Stomach (tissue), 9 donors: Measurements from ENCODE around the gene VSTM1. TPM values are rescaled to one million over a fixed set of nuclear protein-coding genes. Genes with fewer than 3 reads are reported as not detected.
A peak's percentile ranks its signal among the peaks of the same experiment; 100 is the strongest.

ENCODE experiments used
- DNase-seq, 2 donors: peaks; one replicate each; pipeline versions ENCODE4 v3.0.0 to v3.0.0-alpha.2; 2013 to 2019
- H3K27ac ChIP-seq, 5 donors: fragments of 200-600 bp in 4 of 5; sonication (generic) in 4 of 5; one replicate each; pipeline ENCODE4 v1.5.1; 2013 to 2019; ENCODE audit warnings: mild to moderate bottlenecking in 1 of 5, moderate library complexity in 1 of 5
- H3K27me3 ChIP-seq, 3 donors: fragments of 200-600 bp; sonication (generic); one replicate each; pipeline ENCODE4 v1.5.1; 2017 to 2019; ENCODE audit warnings: mixed run types in 1 of 3
- H3K36me3 ChIP-seq, 4 donors: fragments of 200-600 bp; sonication (generic); 1 replicate in 3 of 4; 2 replicates in 1 of 4; pipeline ENCODE4 v1.5.1; 2016 to 2019
- H3K4me1 ChIP-seq, 4 donors: fragments of 200-600 bp; sonication (generic); one replicate each; pipeline ENCODE4 v1.5.1; 2016 to 2019
- H3K4me3 ChIP-seq, 4 donors: fragments of 200-600 bp; sonication (generic) in 3 of 4; one replicate each; pipeline ENCODE4 v1.5.1; 2016 to 2019; ENCODE audit warnings: mild to moderate bottlenecking in 1 of 4
- H3K9me3 ChIP-seq, 4 donors: fragments of 200-600 bp; sonication (generic); one replicate each; pipeline ENCODE4 v1.5.1; 2016 to 2019
- EP300 ChIP-seq: sonication (generic); formaldehyde crosslinking; IDR thresholded peaks from one replicate; pipeline ENCODE4 v1.6.1; 2017; ENCODE audit warnings: antibody characterized with exemption
- POLR2A ChIP-seq, 4 donors: fragments of 450-650 bp; IDR thresholded peaks; one replicate each; pipeline ENCODE4 v1.6.1; 2016; ENCODE audit warnings: antibody characterized with exemption in 4 of 4, control low read depth in 2 of 4, mild to moderate bottlenecking in 1 of 4, moderate library complexity in 1 of 4
- POLR2AphosphoS5 ChIP-seq, 3 donors: sonication (generic); formaldehyde crosslinking; IDR thresholded peaks; one replicate each; pipeline ENCODE4 v1.6.1; 2016; ENCODE audit warnings: antibody characterized with exemption in 3 of 3
- WGBS, 5 donors: extraction: QIAGEN DNeasy Blood & Tissue Kit in 3 of 5; methylation state at CpG; one replicate each; pipeline versions ENCODE4 v1.1.5 to v1.1.7; 2013 to 2018; 5-methylcytosine and 5-hydroxymethylcytosine counted together
- intact Hi-C: fragments of 100-400 bp; cut with DNase I; formaldehyde crosslinking; loops from one replicate; pipeline ENCODE4 v1.15.1; 2023; ENCODE audit warnings: low total_unique reads
- polyA plus RNA-seq, 3 donors: library from polyadenylated mRNA; stranded (reverse); fragments of 200-250 nt; gene quantifications; one replicate each; pipeline ENCODE4 v1.2.3, GENCODE V29; 2013
- total RNA-seq, 5 donors: library from RNA; depleted of rRNA; stranded (reverse); fragments of >200 nt; gene quantifications; one replicate each; pipeline versions ENCODE4 v1.1.0 to v1.2.3, GENCODE V29; 2014 to 2016
- TF ChIP-seq, protein P1 (sequence below), 7 experiments: fragments of 450-650 bp in 4 of 7; fragments of 200-600 bp in 3 of 7; sonication (generic) in 3 of 7; IDR thresholded peaks; one replicate each; pipeline ENCODE4 v1.5.1; 2016 to 2019; ENCODE audit warnings: antibody characterized with exemption in 7 of 7, control low read depth in 2 of 7, mild to moderate bottlenecking in 1 of 7
- donor health status: healthy with polysubstance abuse.
- donor health status: Bipolar disorder and iron deficiency.
- donor health status: healthy.

Gene VSTM1
- total and polyA plus RNA-seq, 8 donors = not detected

DNA sequence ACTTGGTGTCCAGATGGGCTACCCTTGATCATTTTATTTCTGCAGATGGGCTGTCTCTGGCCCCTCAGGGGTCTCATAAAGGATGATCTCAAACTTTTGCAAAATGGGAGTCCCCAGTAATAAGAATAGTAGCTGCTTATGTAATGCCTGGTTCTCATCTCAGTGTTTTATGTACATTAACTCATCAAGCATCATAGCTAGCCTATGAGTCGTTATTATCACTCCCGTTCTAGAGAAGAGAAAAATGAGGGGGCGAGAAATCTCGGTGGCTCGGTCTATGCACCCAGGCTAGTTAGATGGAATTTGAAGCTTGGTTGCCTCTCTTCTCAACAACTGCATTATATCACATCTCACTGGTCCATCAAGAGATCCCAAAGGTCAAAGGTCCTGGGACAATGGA, 68.9 kb downstream of the VSTM1 start:
- Histone ChIP-seq H3K36me3 (no peaks in the 10 kb centered on the region), H3K9me3 (no peaks in the 10 kb centered on the region), H3K27ac (no peak overlapping the region), H3K4me3 (no peak overlapping the region), H3K4me1 (peaks cover 5 to 20% (median 12%) of the 10 kb centered on the region in 4 donors), H3K27me3 (peaks cover 17 to 89% (median 59%) of the 10 kb centered on the region in 3 donors)
- 76 to 83% (median 81%) methylated on average over 5 of the region's 5 CpGs for WGBS, 5 donors
- no peak for DNase-seq
- no peak for TF ChIP-seq POLR2A (IDR thresholded peaks at IDR 0.05)
- TF ChIP-seq, protein P1, sequence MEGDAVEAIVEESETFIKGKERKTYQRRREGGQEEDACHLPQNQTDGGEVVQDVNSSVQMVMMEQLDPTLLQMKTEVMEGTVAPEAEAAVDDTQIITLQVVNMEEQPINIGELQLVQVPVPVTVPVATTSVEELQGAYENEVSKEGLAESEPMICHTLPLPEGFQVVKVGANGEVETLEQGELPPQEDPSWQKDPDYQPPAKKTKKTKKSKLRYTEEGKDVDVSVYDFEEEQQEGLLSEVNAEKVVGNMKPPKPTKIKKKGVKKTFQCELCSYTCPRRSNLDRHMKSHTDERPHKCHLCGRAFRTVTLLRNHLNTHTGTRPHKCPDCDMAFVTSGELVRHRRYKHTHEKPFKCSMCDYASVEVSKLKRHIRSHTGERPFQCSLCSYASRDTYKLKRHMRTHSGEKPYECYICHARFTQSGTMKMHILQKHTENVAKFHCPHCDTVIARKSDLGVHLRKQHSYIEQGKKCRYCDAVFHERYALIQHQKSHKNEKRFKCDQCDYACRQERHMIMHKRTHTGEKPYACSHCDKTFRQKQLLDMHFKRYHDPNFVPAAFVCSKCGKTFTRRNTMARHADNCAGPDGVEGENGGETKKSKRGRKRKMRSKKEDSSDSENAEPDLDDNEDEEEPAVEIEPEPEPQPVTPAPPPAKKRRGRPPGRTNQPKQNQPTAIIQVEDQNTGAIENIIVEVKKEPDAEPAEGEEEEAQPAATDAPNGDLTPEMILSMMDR (IDR thresholded peaks at IDR 0.05) = no peak
- TF ChIP-seq POLR2AphosphoS5 (IDR thresholded peaks at IDR 0.05) = no peak
- no peak for TF ChIP-seq EP300
- intact Hi-C loops = no loop called here

DNA sequence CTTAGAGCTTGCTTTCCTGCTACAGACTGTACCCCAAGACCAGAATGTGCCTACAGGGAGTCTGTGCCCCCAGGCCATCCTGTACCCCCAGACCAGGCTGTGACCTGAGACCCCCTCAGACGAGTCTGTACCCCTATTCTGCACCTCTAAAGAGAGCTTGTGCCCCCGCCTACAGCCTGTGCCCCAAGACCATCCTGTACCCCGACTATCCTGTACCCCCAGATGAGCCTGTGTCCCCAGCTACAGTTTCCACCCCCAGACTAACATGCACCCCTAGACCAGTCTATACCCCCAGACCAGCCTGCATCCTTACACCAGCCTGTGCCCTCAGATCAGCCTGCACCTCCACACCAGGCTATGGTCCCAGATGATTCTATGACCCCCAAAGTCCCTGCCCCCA, 70.2 kb downstream of the VSTM1 start:
- intact Hi-C loops = no loop called here

DNA sequence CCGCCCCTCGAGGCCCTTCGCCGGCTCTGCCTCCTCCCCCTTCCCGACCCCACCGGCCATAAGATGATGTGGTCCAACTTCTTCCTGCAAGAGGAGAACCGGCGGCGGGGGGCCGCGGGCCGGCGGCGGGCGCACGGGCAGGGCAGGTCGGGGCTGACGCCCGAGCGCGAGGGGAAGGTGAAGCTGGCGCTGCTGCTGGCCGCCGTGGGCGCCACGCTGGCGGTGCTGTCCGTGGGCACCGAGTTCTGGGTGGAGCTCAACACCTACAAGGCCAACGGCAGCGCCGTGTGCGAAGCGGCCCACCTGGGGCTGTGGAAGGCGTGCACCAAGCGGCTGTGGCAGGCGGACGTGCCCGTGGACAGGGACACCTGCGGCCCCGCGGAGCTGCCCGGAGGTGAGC, 70.9 kb downstream of the VSTM1 start:
- intact Hi-C loops = no loop called here
- no peak for TF ChIP-seq EP300
- TF ChIP-seq, protein P1 (IDR thresholded peaks at IDR 0.05) = no peak
- no peak for TF ChIP-seq POLR2AphosphoS5 (IDR thresholded peaks at IDR 0.05)
- no peak for TF ChIP-seq POLR2A (IDR thresholded peaks at IDR 0.05)
- WGBS, 5 donors = 17 to 38% (median 28%) methylated on average over 23 to 43 of the region's 43 CpGs
- Histone ChIP-seq H3K4me1 (peaks cover 5 to 20% (median 12%) of the 10 kb centered on the region in 4 donors), H3K4me3 (no peak overlapping the region), H3K27me3 (peaks cover 17 to 88% (median 50%) of the 10 kb centered on the region in 3 donors), H3K27ac (no peak overlapping the region), H3K36me3 (no peaks in the 10 kb centered on the region), H3K9me3 (no peaks in the 10 kb centered on the region)
- no peak for DNase-seq

More for the DNA sequence above, 70.2 kb downstream of the VSTM1 start:
- 55 to 94% (median 71%) methylated on average over 2 to 3 of the region's 3 CpGs for WGBS, 5 donors
- no peak for TF ChIP-seq POLR2AphosphoS5 (IDR thresholded peaks at IDR 0.05)
- TF ChIP-seq, protein P1 (IDR thresholded peaks at IDR 0.05) = no peak
- no peak for TF ChIP-seq EP300
- no peak for TF ChIP-seq POLR2A (IDR thresholded peaks at IDR 0.05)
- no peak overlapping the region for H3K27ac ChIP-seq
- no peak overlapping the region for H3K4me3 ChIP-seq
- H3K4me1 ChIP-seq = peaks cover 5 to 20% (median 12%) of the 10 kb centered on the region in 4 donors
- no peaks in the 10 kb centered on the region for H3K36me3 ChIP-seq
- no peaks in the 10 kb centered on the region for H3K9me3 ChIP-seq
- peaks cover 17 to 89% (median 52%) of the 10 kb centered on the region in 3 donors for H3K27me3 ChIP-seq
- DNase-seq = no peak

DNA sequence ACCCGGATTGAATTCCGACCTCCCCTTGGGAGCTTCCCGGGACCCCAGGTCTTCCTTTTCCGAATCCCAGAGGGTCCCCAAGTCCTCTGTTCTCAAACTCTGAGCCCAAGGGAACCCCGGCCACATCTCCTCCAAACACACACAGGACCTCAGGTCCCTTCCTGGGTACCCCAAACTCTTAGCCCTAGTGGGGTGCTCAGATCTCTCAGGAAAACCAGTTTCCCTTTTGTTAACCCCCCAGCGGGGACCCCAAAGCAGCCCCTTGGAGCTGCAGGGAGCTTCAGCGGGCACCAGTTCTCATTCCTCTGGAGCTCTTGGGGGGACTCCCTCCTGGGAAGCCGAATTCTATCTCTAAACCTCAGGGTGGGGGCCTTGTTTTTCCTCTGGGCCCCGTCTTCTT, 71.5 kb downstream of the VSTM1 start:
- no peak overlapping the region for H3K27ac ChIP-seq
- peaks cover 5 to 20% (median 12%) of the 10 kb centered on the region in 4 donors for H3K4me1 ChIP-seq
- no peak for DNase-seq
- H3K4me3 ChIP-seq = peak overlapping the region in 1 of 4 donors; percentile 49
- H3K9me3 ChIP-seq = no peaks in the 10 kb centered on the region
- TF ChIP-seq, protein P1 (IDR thresholded peaks at IDR 0.05) = no peak
- TF ChIP-seq EP300 (no peak), POLR2AphosphoS5 (IDR thresholded peaks at IDR 0.05) (no peak), POLR2A (IDR thresholded peaks at IDR 0.05) (no peak)
- no peaks in the 10 kb centered on the region for H3K36me3 ChIP-seq
- intact Hi-C loops = no loop called here
- peaks cover 17 to 83% (median 48%) of the 10 kb centered on the region in 3 donors for H3K27me3 ChIP-seq
- 71 to 88% (median 78%) methylated on average over 9 of the region's 9 CpGs for WGBS, 5 donors
